ENCODE data around the gene PDZRN3. TPM values are rescaled to one million over a fixed set of nuclear protein-coding genes. Genes with fewer than 3 reads are reported as not detected.

The PDZRN3 gene
- total and polyA plus RNA-seq, 3 donors from 2014 or later: 15.8 to 30.8 (median 23.1) TPM

- Histone ChIP-seq H3K27ac (no peak overlapping the region), H3K4me1 (no peaks in the 10 kb centered on the region), H3K27me3 (no peaks in the 10 kb centered on the region), H3K9me3 (no peaks in the 10 kb centered on the region), H3K36me3 (ENCODE audit: low read depth, missing control alignments) (no peaks in the 10 kb centered on the region), H3K4me3 (no peak overlapping the region)
- no peak for DNase-seq
- no peak for TF ChIP-seq POLR2A (IDR thresholded peaks at IDR 0.05)
- no peak for TF ChIP-seq CTCF (IDR thresholded peaks at IDR 0.05)
- WGBS, 2 donors: 90 to 96% methylated on average over 7 of the region's 7 CpGs
- intact Hi-C loops (cut with DNase I; ENCODE audit: low total_unique reads): no loop called here
Observed at GRCh38 chr3:73442886-73443285, 181.9 kb downstream of the PDZRN3 start.

- Histone ChIP-seq H3K9me3 (no peaks in the 10 kb centered on the region), H3K36me3 (ENCODE audit: low read depth, missing control alignments) (no peaks in the 10 kb centered on the region), H3K4me3 (no peak overlapping the region), H3K27me3 (no peaks in the 10 kb centered on the region), H3K4me1 (no peaks in the 10 kb centered on the region), H3K27ac (no peak overlapping the region)
- no peak for DNase-seq
- WGBS, 2 donors: 83 to 93% methylated on average over 6 of the region's 6 CpGs
- no peak for TF ChIP-seq POLR2A (IDR thresholded peaks at IDR 0.05)
- no peak for TF ChIP-seq CTCF (IDR thresholded peaks at IDR 0.05)
- intact Hi-C loops (cut with DNase I; ENCODE audit: low total_unique reads): no loop called here
Observed at GRCh38 chr3:73442152-73442551, 182.6 kb downstream of the PDZRN3 start.

- Histone ChIP-seq H3K4me1 (no peaks in the 10 kb centered on the region), H3K4me3 (no peak overlapping the region), H3K27me3 (no peaks in the 10 kb centered on the region), H3K9me3 (no peaks in the 10 kb centered on the region), H3K36me3 (ENCODE audit: low read depth, missing control alignments) (no peaks in the 10 kb centered on the region), H3K27ac (no peak overlapping the region)
- 51 to 57% methylated on average over 3 of the region's 3 CpGs for WGBS, 2 donors
- TF ChIP-seq POLR2A (IDR thresholded peaks at IDR 0.05): no peak
- no peak for TF ChIP-seq CTCF (IDR thresholded peaks at IDR 0.05)
- DNase-seq: no peak
- intact Hi-C loops (cut with DNase I; ENCODE audit: low total_unique reads): no loop called here
Observed at GRCh38 chr3:73437828-73438227, 186.9 kb downstream of the PDZRN3 start.

GRCh38 chr3:73435055-73435454, 189.7 kb downstream of the PDZRN3 start:
- Histone ChIP-seq H3K27ac (no peak overlapping the region), H3K4me3 (no peak overlapping the region), H3K9me3 (no peaks in the 10 kb centered on the region), H3K27me3 (no peaks in the 10 kb centered on the region), H3K36me3 (ENCODE audit: low read depth, missing control alignments) (no peaks in the 10 kb centered on the region), H3K4me1 (peaks cover 3% of the 10 kb centered on the region)
- 72 to 73% methylated on average over 11 of the region's 11 CpGs for WGBS, 2 donors
- intact Hi-C loops (cut with DNase I; ENCODE audit: low total_unique reads): no loop called here
- TF ChIP-seq CTCF (IDR thresholded peaks at IDR 0.05) (no peak), POLR2A (IDR thresholded peaks at IDR 0.05) (no peak)
- DNase-seq: no peak

GRCh38 chr3:73433687-73434086, 191.1 kb downstream of the PDZRN3 start:
- Histone ChIP-seq H3K4me1 (peaks cover 3% of the 10 kb centered on the region), H3K36me3 (ENCODE audit: low read depth, missing control alignments) (no peaks in the 10 kb centered on the region), H3K9me3 (no peaks in the 10 kb centered on the region), H3K4me3 (no peak overlapping the region), H3K27ac (no peak overlapping the region), H3K27me3 (no peaks in the 10 kb centered on the region)
- TF ChIP-seq POLR2A (IDR thresholded peaks at IDR 0.05) (no peak), CTCF (IDR thresholded peaks at IDR 0.05) (no peak)
- WGBS, 2 donors: 82 to 90% methylated on average over 14 of the region's 14 CpGs
- no peak for DNase-seq
- intact Hi-C loops (cut with DNase I; ENCODE audit: low total_unique reads): loop anchor here (5.0 kb wide), 1 partner anchor 331 kb away; no protein-coding TSS in a partner anchor
